GM15510 (cell line): Measurements from ENCODE around the gene ALDH9A1.

ENCODE experiments used
- POLR2A ChIP-seq: IDR thresholded peaks from 3 replicates; pipeline ENCODE4 v1.6.1; 2011; ENCODE audit warnings: borderline replicate concordance; ENCODE audit not compliant: insufficient read length; ENCODE audit errors: extremely low read depth

The ALDH9A1 gene

GRCh38 chr1:165696625-165697100 lies 1.7 kb downstream of the ALDH9A1 start:
- TF ChIP-seq POLR2A, result no peak

- no peak for TF ChIP-seq POLR2A
Measured at GRCh38 chr1:165695031-165695430, 3.3 kb downstream of the ALDH9A1 start.

- TF ChIP-seq POLR2A, result no peak
Measured at GRCh38 chr1:165688046-165688445, 10.3 kb downstream of the ALDH9A1 start.

- no peak for TF ChIP-seq POLR2A
Measured at GRCh38 chr1:165686971-165687433, 11.4 kb downstream of the ALDH9A1 start.

GRCh38 chr1:165686121-165686970 lies 12.0 kb downstream of the ALDH9A1 start:
- no peak for TF ChIP-seq POLR2A

- no peak for TF ChIP-seq POLR2A
Measured at GRCh38 chr1:165683848-165684485, 14.4 kb downstream of the ALDH9A1 start.

GRCh38 chr1:165680303-165680702 lies 18.1 kb downstream of the ALDH9A1 start:
- TF ChIP-seq POLR2A, result no peak

GRCh38 chr1:165679282-165680036 lies 18.9 kb downstream of the ALDH9A1 start:
- TF ChIP-seq POLR2A, result no peak

- TF ChIP-seq POLR2A, result no peak
Measured at GRCh38 chr1:165678509-165678908, 19.9 kb downstream of the ALDH9A1 start.

- TF ChIP-seq POLR2A, result no peak
Measured at GRCh38 chr1:165675794-165676193, 22.6 kb downstream of the ALDH9A1 start.

- no peak for TF ChIP-seq POLR2A
Measured at GRCh38 chr1:165674599-165674998, 23.8 kb downstream of the ALDH9A1 start.

GRCh38 chr1:165671526-165671925 lies 26.8 kb downstream of the ALDH9A1 start:
- TF ChIP-seq POLR2A, result no peak

- TF ChIP-seq POLR2A, result no peak
Measured at GRCh38 chr1:165668184-165668583, 30.2 kb downstream of the ALDH9A1 start.

- TF ChIP-seq POLR2A, result no peak
Measured at GRCh38 chr1:165666152-165666825, 32.1 kb downstream of the ALDH9A1 start.
